Measurements from ENCODE around the gene FHIT.

The FHIT gene

DNA sequence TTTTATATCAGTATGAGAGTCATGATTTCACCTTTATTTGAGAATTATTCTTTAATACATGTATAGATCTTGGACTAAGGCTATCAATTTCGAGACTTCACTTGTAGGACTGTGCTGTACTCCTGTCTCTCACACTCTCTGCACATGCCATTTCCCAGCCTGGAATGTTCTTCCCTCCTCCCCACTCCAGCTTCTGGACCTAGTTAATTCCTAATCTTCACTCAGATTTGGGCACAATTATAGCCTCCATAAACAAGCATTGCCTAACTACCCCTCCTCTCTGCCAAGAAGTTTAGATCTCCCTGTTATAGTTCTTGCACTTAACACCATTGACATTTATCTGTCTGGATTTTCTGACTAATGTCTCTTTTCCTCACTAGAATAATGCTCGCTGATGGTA is 88.3 kb downstream of the FHIT start:
- DNase-seq = no peak

DNA sequence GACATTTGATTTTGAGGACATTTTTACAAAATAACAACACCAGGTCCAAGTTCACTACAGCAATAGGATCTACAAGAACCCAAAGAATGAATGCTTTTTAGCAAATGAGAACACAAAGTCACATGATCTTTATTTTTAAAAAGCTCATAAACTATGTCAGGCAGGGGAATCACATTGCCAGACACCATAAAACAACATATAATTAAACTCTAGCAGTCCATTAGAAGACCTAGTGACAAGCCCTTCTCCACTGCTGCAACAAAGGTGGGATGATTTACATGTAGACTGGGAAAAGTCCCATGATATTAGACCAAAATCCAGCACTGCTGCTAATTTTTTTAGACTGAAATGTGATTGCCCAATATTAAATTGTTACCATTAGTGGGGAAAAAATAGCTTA is 92.6 kb downstream of the FHIT start:
- peak in 1 of 3 experiments; percentile 87 for DNase-seq

DNA sequence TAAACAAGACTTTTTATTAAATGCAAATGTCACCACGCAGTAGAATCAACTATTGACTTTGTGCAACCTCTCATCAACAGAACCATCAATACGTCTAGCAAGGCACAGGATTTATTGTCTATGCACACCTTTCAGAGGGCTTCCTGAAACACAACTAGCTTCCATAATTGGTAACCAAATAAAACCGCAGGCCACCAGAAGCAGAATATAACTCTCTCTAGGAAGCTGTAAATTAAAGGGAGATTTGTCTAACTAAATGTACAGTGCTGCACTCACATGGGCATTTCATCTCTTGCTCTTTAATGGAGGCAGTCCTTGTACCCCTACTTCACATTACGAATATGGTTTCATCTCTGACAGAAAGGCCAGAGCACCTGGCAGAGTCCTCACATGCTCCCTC is 93.0 kb downstream of the FHIT start:
- DNase-seq = peak; percentile 48 to 94 (median 59)

DNA sequence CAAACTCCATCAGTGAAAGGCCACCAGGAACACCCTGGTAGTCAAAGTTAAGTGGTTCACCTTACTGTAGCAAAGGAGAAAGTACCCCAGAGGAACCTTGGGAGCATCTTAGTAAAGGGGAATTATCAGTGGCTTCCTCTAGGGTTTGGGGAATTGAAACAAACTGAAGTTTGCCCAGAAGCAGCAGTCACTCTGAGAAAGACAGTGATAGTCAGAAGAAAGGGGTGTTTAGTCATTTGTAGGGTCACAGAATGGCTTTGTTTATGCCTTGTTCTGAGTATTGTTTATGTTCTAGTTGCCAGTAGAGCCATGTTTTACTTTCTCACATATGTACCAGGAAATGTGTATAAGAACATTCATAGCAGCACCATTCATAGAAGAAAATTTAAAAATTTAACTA is 93.8 kb downstream of the FHIT start:
- no peak for DNase-seq

DNA sequence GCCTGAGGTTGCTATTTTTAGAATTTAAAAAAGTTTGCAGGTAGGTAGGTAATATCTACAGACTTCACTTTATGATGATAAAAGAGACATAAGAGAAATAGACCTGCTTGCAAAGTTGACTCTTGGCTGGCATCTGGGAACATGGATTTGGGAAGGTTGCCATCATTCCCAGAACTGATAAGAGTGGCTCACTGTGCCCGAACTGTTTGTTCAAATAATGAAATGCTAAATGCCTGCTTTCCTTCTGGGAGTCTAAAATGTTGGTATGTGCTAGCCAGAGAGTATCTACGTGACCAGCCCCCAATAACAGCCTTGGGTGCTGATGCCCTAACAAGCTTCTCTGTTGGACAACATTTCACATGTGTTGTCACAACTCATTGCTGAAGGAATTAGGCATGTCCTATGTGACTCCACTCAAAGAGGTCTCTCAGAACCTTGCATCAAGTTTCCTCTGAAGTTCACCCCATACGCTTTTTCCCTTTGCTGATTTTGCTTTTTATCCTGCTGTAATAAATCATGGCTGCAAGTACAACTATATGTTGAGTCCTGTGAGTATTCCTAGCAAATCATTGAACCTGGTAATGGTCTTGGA is 95.5 kb downstream of the FHIT start:
- DNase-seq = no peak

DNA sequence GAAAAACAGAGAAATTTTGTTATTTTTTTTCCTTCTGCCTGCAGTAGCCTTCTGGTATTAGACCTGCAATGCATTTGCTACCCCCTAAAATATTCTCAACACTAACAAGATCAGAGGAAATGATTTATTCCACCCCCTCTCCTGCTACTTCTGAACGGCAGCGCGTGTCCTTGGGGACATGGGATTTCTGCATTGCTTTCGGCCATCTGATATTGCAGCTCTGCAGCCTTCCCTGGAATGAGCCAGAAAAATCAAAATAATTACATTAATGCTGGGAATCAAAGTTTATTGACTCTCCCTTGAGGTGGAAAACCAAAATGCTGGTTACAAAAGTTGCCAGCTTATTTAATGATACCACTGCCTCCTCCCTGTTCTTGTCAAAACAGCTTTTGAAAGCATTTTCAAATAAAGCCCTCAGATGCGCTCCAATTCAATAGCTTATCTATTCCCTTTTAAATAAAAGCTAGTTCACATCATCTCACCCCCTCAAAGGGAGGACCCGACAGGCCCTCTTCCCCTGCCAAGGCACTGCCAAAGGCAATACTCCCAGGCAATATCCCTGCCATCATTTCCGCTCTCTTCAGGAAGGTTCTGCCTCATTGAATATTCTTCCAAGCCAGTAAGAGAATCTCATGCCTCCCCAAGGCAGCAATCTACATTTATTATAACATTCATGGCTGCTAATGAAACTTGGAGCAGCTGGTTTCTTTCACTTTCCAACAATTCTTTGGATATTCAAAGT is 96.6 kb downstream of the FHIT start:
- peak in 1 of 3 experiments; percentile 2 for DNase-seq

DNA sequence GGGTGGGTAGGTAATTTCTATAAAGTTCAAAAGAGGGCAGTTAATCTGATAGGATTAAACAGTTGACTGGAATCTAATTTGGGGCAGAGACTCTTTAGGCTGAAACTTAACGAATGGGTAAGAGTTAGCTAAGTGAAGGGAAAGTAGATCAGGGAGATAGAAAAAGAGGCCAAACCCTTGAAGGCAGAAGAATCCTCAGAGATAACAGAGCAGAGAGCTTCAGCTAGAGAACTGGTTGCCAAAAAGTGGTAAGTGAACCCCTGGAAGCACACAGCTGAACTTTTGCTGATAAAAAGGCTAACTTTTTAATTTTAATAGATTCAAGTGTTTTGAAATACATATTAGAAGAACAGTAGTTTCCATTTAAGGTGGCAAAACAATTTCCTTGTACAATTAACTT is 99.2 kb downstream of the FHIT start:
- no peak for DNase-seq

DNA sequence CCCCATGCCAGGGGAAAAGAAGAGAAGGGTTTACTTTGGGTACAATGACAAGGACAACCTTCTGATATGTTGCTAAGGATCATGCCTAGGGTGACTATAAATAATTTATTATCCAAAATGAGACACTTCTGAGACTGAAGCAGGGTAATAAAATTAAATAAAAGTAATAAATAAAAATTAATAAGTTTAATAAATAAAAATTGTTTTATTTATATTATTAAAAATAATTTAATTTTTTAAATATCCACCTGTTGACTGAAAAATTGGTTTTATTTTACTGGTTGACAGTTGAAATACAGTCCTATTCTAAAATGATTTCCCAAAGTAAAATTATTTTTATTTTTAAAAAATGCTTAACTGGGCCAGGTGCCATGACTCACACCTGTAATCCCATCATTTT is 102.0 kb downstream of the FHIT start:
- no peak for DNase-seq

DNA sequence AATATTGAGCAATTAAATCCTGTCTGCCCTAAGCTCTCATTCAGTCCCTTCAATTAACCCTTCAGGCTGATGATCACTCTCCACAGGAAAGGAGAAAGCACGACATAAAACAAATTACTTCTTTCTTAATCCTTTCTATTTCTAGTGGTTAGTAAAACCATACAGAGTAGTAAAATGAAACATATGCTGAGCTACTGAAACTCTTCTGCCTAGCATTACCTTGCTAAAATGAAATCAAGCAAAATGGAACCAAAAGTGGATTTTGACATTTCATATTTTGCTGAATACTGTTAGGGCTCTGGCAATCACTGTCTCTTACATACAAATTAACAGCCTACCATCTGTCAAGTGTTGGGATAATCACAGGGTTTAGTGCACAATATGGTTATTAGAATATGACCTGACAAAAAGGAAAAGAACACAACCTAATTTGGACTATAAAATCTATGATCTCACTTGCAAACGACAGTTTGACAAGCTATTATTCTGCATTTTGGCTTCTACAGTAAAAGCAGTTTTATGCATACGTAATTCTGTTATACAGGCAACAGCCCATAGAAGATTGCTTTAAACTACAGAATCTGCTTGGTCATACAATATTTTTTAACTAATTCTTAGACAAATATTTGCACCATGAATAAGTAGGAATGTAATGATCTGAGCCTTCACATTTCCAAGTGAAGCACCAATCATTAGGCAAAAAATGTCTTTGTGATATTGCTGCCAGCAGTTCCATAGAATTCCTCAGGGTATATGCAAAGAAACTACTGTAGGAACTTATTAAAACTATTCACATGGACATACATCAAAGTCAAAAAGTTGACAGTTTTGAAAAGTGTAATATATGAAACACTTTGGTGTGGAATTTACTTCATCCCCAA is 105.0 kb downstream of the FHIT start:
- DNase-seq = peak in 2 of 3 experiments; percentile 39 to 91

DNA sequence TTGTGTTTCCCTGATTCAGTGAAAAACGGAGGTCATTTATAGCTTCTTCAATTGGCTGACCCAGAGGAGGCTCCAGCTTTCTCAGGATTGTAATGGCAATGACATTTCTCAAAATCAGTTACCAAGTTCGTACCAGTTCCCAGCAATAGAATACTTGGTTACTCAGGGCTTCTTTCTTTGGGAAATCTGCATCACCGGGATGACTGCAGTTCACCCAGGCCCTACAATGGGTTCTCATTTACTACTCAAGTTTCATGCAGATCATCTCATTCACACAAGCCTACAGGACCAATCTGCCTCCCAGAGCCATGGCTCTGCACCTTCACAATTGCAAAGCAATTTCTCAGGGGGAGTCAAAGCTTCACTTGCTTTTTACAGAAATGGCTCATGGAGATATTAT is 109.6 kb downstream of the FHIT start:
- DNase-seq = no peak

DNA sequence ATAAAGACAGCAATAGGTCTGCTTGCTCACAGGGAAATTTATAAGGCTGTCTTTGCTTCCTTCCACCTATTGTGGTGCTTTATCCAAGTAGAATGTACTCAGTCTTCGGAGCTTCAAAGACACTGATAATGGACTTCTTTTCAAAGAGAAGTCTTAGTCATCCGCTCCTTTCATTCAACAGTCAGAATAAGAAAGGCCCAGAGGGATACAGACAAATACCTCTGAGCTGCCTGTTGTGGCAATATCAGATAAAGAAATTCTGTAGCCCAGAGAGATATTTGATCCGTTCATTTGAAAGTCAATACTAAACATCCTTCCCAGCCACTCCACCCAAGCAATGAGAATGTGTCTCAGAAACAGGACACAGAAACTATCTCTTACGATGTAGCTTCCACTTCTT is 110.0 kb downstream of the FHIT start:
- no peak for DNase-seq

DNA sequence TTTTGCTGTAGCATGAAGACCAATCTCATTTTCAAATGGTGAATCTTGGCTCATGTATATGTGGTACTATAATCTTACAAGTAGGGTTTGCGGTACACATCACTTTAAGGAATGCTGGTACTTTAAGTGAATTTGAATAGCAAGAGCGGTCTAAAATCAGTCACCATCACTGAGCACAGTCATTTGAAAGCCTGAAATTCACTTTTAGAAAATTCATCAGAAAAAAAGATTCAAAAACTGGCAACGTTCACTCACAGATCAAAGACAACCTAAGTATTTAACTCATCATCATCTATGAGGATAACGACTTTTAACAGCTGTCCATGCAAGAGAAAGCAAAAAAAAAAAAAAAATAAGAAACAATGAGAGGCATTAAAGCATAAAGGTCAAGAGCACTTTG is 111.6 kb downstream of the FHIT start:
- no peak for DNase-seq

DNA sequence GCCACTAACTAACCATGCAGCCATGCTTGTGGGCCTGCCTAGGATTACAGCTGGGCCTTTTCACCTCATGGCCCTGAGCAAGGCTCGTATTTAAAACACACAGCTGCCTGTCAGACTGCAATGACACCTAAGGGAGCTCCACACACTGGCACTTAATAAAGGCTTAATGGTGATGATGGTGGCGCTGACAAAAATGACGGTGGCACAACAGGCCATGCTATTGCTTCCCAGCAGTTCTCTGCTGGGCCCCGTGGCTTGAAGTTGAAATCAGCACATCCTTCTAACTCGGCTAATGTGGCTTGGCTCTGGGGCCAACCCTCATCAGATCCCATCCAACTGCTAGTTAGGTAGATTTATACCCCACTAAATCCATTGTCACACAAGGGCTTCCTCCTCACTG is 112.9 kb downstream of the FHIT start:
- DNase-seq = no peak

DNA sequence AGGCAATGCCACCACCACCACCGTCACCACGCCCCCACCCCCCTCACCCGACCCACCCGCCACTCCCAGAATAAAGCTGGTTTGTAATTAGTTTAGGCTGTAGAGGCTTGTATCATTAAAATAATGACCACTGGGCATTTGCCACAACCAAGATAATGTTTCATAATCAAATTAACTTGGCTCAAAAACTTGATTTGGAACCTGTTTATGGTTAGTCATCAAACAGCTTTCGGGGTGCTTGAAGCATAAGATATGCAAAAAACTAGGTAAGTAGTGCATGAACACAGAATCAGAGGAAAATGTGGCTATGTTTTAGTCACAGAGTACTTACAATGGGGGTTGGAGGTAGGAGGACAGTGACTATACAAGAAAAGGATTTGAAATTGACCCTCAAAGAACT is 115.1 kb downstream of the FHIT start:
- DNase-seq = no peak

DNA sequence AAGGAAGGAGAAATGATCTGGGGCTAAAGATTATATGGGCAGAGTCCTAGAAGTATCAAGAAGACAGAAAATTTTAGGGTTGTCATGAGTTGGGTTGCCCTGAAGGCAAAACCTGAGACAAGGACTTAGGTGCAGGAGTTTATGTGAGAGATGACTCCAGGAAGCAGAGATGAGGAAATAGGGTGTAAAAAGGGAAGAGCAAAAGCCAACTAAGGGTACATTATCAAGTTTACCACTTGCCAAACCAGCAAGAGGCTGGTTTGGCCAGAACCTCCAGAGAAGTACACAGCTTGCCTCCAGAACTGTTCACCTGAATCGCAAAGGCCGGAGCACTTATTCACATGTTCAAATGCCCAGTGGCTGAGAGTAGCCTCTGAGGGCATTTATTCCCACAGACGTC is 116.7 kb downstream of the FHIT start:
- DNase-seq = no peak

DNA sequence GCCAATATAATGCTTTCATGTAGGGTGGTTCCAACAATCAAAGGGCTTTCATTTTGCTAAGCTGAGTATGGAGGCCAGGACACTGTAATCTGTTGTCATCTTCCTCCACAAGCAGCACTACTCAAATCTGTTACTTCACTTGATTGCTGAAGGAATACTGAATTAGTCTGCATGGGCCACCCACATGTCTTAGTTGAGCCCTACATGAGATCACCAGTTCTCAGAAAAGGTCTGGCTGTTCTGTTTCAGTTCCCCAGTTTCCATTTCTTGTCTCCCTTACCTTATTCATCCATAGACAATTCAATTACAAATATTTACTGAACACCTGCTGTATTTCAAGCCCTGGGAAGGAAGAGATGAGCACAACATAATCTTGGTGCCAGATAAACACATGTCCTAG is 119.2 kb downstream of the FHIT start:
- DNase-seq = no peak

DNA sequence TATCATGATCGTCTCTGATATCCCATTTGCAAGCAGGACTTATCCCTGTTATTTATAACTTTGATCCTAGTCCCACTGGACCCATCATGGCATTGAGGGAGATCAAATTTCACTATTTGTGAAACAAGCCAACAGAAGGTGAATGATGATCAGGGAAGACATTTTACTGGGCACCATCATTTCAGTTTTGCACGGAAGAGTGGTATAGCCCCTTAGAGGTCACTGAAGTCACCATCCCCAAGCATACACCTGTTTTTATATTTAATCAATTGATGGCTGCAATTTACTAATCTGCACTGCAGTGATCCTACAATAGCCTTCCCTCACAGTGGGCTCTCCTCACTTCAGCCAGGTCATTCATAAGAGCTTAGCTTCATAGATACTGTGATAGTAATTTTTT is 132.4 kb downstream of the FHIT start:
- DNase-seq = no peak

DNA sequence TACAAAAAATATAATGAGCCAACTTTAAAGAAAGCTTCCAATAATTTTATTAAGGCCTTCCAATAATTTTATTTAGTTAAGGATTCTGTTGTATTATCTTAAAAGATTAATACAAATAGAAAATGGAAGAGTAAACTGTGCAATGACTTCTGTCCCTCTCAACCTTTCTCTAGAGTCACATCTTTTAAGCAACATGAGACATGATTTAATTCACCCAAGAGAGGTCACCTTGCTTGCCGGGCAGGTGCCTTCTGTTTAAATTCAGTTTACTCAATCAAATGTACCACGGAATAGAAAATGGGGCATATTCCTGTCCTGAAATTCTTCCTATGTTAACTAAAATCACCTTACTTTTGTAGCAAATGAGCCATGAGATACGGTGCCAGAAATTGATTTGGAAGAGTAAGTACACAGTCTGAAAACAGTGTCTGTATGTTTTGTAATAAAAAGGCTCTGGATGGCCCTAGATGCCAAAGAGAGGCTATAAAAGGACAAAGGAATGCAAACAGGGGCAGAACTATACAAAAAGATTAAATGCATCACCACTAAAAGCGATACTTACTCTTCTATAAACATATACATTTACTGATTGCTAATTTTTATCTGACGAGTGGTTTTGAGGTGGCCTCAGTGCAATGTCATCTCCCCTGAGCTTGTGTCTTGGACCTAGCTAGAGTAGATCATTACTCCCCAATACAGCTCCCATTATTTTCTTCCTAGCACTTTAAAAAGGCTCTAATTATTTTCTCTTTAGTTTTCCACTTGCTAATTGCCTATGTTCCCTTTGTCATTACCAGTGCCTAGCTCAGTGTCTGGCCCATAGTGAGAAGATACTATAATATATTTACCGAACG is 134.0 kb downstream of the FHIT start:
- DNase-seq = peak in 2 of 3 experiments; percentile 2 to 70

DNA sequence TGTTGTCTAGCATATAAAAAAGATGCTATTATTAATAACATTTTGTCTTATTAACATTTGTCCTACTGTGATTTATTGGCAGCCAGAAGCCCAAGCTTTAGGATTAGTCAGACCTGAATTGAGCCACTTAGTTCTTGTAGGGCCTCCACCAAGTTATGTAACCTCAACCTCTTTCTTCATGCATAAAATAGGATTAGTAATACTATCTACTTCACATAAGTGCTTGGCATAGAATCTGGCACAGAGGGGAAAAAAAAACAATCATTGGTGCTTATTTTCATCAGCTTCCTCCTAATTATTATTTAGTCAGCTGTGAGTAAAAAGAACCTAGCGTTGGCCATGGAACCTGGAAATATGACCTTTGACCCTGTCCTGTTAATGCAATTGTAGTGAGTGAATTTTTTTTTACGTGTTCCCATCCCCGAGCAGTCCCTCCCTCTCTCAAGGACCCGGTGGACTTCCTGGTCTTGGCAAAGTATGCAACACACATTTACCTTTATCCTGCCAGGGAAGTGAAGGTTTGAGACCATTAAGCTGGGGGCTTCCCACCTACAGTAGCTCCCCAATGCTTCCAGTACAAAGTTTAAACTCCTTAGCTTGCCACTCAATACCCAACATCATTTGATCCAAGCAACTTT is 136.8 kb downstream of the FHIT start:
- no peak for DNase-seq

DNA sequence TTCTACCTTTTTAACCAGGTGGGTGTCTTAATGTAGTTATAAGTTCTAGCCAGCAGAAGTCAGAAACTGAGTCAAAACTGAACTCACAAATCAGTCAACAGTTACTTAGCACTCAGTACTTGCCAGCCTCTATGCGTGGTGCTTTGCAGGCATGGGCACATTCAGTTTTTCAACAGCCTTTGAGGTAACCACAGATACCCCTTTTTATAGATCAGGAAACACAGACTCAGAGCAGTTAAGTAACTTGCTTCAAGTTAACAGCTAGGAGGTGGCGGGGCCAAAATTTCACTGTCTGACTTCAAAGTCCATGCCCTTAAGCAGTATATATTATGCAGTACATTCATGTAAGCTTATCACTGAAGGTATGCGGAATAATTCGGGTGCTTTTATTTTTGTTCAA is 139.4 kb downstream of the FHIT start:
- DNase-seq = no peak

DNA sequence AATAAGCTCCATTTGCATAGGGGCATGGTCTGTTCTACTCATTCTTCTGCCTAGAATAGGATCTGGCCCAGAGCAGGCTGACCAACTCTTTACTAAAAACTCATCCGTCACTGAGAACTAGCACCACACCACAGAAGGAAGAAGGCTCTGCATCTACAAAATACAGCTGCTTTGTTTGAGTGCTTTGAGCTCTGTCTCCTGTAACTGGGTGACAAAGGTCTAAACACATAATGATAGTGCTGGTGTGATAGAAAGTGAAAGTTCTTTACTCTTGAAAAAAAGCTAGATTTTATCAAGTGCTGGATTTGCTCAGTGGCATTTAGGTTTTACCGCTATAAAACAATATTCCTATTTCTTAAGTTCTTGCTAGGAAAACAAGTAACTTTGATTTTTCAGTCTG is 140.7 kb downstream of the FHIT start:
- no peak for DNase-seq

DNA sequence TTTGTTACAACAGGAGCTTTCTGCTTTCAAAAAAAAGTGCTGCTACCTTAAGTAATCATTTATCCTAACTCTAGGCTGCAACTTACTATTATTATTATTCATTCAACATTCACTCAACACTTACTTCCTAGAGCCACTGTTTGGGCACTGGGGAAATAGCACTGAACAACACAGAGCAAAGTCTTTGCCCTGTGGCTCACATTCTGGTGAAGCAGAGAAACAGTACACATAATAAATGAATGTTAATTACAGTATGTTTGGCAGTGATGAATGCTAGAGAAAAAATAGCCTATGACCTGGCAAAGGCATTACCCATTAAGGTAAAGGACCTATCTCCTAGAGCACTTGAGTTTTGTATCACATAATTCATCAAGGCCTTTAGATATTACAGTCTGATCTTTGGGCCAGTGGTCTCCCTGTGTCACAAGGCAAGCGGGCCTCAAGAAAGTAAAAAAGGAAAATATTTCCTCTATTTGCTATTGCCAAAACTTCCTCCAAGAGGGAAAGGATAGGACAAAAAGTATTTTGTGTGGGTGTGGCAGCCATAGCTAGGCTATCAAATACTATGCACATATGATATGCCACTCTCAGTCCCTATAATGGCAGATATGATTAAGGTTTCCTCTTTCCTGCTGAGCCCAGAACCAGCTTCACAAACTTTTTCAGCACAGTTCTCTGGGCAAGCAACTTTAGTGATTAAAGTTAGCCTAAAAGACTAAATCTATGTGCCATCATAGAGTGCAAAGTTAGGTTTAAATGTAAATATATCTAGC is 142.8 kb downstream of the FHIT start:
- DNase-seq = peak in 1 of 3 experiments; percentile 30
